Neuronal stem cell (in vitro differentiated cells): ENCODE data around the gene PAXX.
A peak's percentile ranks its signal among the peaks of the same experiment; 100 is the strongest.

Experiments used
- DNase-seq: peaks from one replicate; pipeline ENCODE4 v3.0.0-alpha.2; 2013; ENCODE audit warnings: low spot score
- H2AFZ ChIP-seq: one replicate; pipeline ENCODE4 v1.6.1; 2013; ENCODE audit warnings: mild to moderate bottlenecking, low read length, inconsistent platforms
- H2AK5ac ChIP-seq: 2 replicates; pipeline ENCODE4 v1.6.1; 2013; ENCODE audit warnings: low read depth, mild to moderate bottlenecking, inconsistent platforms, low read length, moderate library complexity, mixed read lengths
- H2BK120ac ChIP-seq: 2 replicates; pipeline ENCODE4 v1.6.1; 2013; ENCODE audit warnings: low read depth, mild to moderate bottlenecking, inconsistent platforms, low read length, moderate library complexity, mixed read lengths
- H2BK12ac ChIP-seq: one replicate; pipeline ENCODE4 v1.6.1; 2013; ENCODE audit warnings: low read length, inconsistent platforms
- H2BK15ac ChIP-seq: 2 replicates; pipeline ENCODE4 v1.6.1; 2013; ENCODE audit warnings: mild to moderate bottlenecking, low read length, inconsistent platforms, mixed read lengths
- H2BK5ac ChIP-seq: one replicate; pipeline ENCODE4 v1.6.1; 2013; ENCODE audit warnings: inconsistent platforms, mild to moderate bottlenecking, low read length, moderate library complexity
- H3K14ac ChIP-seq: one replicate; pipeline ENCODE4 v1.6.1; 2013; ENCODE audit warnings: low read length, inconsistent platforms
- H3K18ac ChIP-seq: 2 replicates; pipeline ENCODE4 v1.6.1; 2013; ENCODE audit warnings: low read length, inconsistent platforms
- H3K23ac ChIP-seq: 2 replicates; pipeline ENCODE4 v1.6.1; 2013; ENCODE audit warnings: low read depth, mild to moderate bottlenecking, mixed read lengths, low read length, inconsistent platforms; ENCODE audit not compliant: poor library complexity
- H3K27ac ChIP-seq: replicated peaks from 3 replicates; pipeline ENCODE4 v1.5.1; 2013; ENCODE audit warnings: low read length, inconsistent platforms
- H3K27me3 ChIP-seq, 3 experiments: 2 replicates each; pipeline ENCODE4 v1.6.1; 2013; ENCODE audit warnings: low read length in 3 of 3, mild to moderate bottlenecking in 2 of 3, inconsistent platforms in 1 of 3, low read depth in 1 of 3, mixed read lengths in 1 of 3, moderate library complexity in 1 of 3; ENCODE audit not compliant: control insufficient read depth in 3 of 3, insufficient read depth in 3 of 3
- H3K36me3 ChIP-seq, 2 donors: replicated peaks in 1 of 2; 2 replicates each; pipeline ENCODE4 v1.6.1; 2013; ENCODE audit warnings: low read length in 2 of 2; ENCODE audit not compliant: control insufficient read depth in 2 of 2, insufficient read depth in 2 of 2
- H3K4ac ChIP-seq: 2 replicates; pipeline ENCODE4 v1.6.1; 2013; ENCODE audit warnings: inconsistent platforms, mild to moderate bottlenecking, low read length, moderate library complexity
- H3K4me1 ChIP-seq, 2 donors: 1 replicate in 1 of 2; 2 replicates in 1 of 2; pipeline ENCODE4 v1.6.1; 2013; ENCODE audit warnings: low read length in 2 of 2, low read depth in 1 of 2; ENCODE audit not compliant: control insufficient read depth in 2 of 2, insufficient read depth in 1 of 2
- H3K4me2 ChIP-seq: one replicate; pipeline ENCODE4 v1.6.1; 2013; ENCODE audit warnings: mild to moderate bottlenecking, low read length, inconsistent platforms; ENCODE audit not compliant: insufficient read depth, poor library complexity, severe bottlenecking
- H3K4me3 ChIP-seq, 2 donors: 2 replicates each; pipeline ENCODE4 v1.5.1; 2013; ENCODE audit warnings: low read length in 2 of 2, mild to moderate bottlenecking in 2 of 2, inconsistent platforms in 1 of 2, moderate library complexity in 1 of 2
- H3K79me1 ChIP-seq: one replicate; pipeline ENCODE4 v1.6.1; 2013; ENCODE audit warnings: low read depth, mild to moderate bottlenecking, inconsistent platforms, low read length, moderate library complexity
- H3K9ac ChIP-seq: one replicate; pipeline ENCODE4 v1.6.1; 2013; ENCODE audit warnings: mild to moderate bottlenecking, low read depth, low read length, inconsistent platforms; ENCODE audit not compliant: poor library complexity
- H3K9me3 ChIP-seq, 2 donors: replicated peaks in 1 of 2; 2 replicates each; pipeline versions ENCODE3 to v1.6.1; 2013; ENCODE audit warnings: low read length in 2 of 2, mild to moderate bottlenecking in 2 of 2, inconsistent platforms in 1 of 2, low read depth in 1 of 2, mixed read lengths in 1 of 2, moderate library complexity in 1 of 2; ENCODE audit not compliant: control insufficient read depth in 2 of 2, insufficient read depth in 1 of 2
- H4K8ac ChIP-seq: one replicate; pipeline ENCODE4 v1.6.1; 2013; ENCODE audit warnings: low read depth, mild to moderate bottlenecking, inconsistent platforms, low read length, moderate library complexity
- H4K91ac ChIP-seq: one replicate; pipeline ENCODE4 v1.6.1; 2013; ENCODE audit warnings: low read length, low read depth, mild to moderate bottlenecking, inconsistent platforms; ENCODE audit not compliant: poor library complexity
- WGBS, 2 donors: extraction: QIAGEN DNeasy Blood & Tissue Kit; methylation state at CpG; one replicate each; pipeline ENCODE4 v1.1.7; 2013; ENCODE audit warnings: missing lambda C conversion rate in 2 of 2, mixed read lengths in 1 of 2; ENCODE audit not compliant: insufficient read length in 2 of 2, insufficient replicate concordance in 1 of 2; ENCODE audit errors: extremely low coverage in 2 of 2; 5-methylcytosine and 5-hydroxymethylcytosine counted together

Gene PAXX

DNA sequence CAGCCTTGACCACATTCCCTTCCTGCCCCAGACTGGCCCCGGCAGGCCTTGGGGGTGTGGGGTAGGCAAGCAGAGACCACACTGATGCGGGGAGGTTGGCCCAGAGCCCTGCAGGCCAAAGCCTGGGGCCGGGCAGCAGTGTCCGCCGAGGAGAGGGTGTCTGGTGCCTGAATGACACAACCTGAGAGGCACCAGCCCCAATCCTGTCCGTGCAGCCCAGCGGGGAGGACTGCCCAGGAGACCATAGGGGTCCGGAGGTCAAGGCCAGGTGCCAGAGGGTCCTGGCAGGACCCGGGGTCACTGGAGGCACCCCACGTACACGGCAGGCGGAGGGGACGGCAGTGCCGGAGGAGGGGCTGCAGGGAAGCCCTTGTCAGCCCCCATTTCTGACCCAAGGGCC is 20.5 kb upstream of the PAXX start:
- H3K14ac ChIP-seq = no peak overlapping the region
- no peaks in the 10 kb centered on the region for H3K4me1 ChIP-seq
- no peak overlapping the region for H3K23ac ChIP-seq
- peaks cover 0 to 50% (median under 1%) of the 10 kb centered on the region in 3 experiments for H3K27me3 ChIP-seq
- no peak overlapping the region for H2BK5ac ChIP-seq
- H2BK12ac ChIP-seq = peak overlapping the region; percentile 82
- H4K8ac ChIP-seq = no peak overlapping the region
- H3K9ac ChIP-seq = no peak overlapping the region
- no peak for DNase-seq
- no peak overlapping the region for H3K4me3 ChIP-seq
- H3K4ac ChIP-seq = no peak overlapping the region
- H3K27ac ChIP-seq = no peak overlapping the region
- peak overlapping the region; percentile 84 for H2AK5ac ChIP-seq
- H2AFZ ChIP-seq = no peak overlapping the region
- H4K91ac ChIP-seq = no peak overlapping the region
- H2BK120ac ChIP-seq = peak overlapping the region; percentile 72
- H3K36me3 ChIP-seq = no peaks in the 10 kb centered on the region
- H3K79me1 ChIP-seq = no peaks in the 10 kb centered on the region
- H3K4me2 ChIP-seq = no peak overlapping the region
- H3K18ac ChIP-seq = peak overlapping the region; percentile 76
- H3K9me3 ChIP-seq = no peaks in the 10 kb centered on the region
- peak overlapping the region; percentile 89 for H2BK15ac ChIP-seq
- WGBS, 2 donors = no CpG with 5 or more reads among the region's 14 CpGs

DNA sequence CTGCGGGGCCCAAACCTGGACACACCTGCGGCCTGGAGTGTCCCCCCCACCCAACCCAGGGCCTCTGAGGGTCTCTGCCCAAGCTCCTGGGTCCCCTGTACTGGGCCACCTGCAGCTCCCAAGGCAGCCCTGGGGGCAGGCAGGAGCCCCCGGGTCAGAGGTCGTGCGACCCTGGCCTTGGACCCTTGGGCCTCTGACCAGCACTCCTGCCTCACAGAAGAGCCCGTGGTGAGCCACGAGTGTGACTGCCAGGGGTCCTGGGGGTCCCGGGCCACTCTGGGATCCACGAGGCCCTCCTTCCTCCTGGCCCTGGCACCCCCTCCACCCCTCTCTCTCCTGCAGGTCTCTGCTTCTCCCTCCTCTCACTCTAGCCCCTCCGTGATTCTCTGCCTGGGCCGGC is 19.9 kb upstream of the PAXX start:
- peak overlapping the region; percentile 85 for H4K91ac ChIP-seq
- H2BK5ac ChIP-seq = peak overlapping the region; percentile 39
- no peak overlapping the region for H3K4me2 ChIP-seq
- no peak overlapping the region for H2AFZ ChIP-seq
- no peak overlapping the region for H2BK120ac ChIP-seq
- H3K36me3 ChIP-seq = no peaks in the 10 kb centered on the region
- peak overlapping the region; percentile 48 for H3K18ac ChIP-seq
- H2BK12ac ChIP-seq = no peak overlapping the region
- H3K9me3 ChIP-seq = no peaks in the 10 kb centered on the region
- H3K14ac ChIP-seq = no peak overlapping the region
- peak overlapping the region; percentile 17 for H4K8ac ChIP-seq
- peak overlapping the region; percentile 84 for H2AK5ac ChIP-seq
- no peak for DNase-seq
- H3K79me1 ChIP-seq = no peaks in the 10 kb centered on the region
- H3K23ac ChIP-seq = no peak overlapping the region
- peak overlapping the region; percentile 23 for H3K4ac ChIP-seq
- H3K4me1 ChIP-seq = peaks cover 0 to 3% of the 10 kb centered on the region in 2 donors
- peak overlapping the region; percentile 89 for H2BK15ac ChIP-seq
- no peak overlapping the region for H3K9ac ChIP-seq
- WGBS, 2 donors = no CpG with 5 or more reads among the region's 11 CpGs
- H3K4me3 ChIP-seq = no peak overlapping the region
- H3K27ac ChIP-seq = no peak overlapping the region
- H3K27me3 ChIP-seq = peaks cover 0 to 56% (median 6%) of the 10 kb centered on the region in 3 experiments

DNA sequence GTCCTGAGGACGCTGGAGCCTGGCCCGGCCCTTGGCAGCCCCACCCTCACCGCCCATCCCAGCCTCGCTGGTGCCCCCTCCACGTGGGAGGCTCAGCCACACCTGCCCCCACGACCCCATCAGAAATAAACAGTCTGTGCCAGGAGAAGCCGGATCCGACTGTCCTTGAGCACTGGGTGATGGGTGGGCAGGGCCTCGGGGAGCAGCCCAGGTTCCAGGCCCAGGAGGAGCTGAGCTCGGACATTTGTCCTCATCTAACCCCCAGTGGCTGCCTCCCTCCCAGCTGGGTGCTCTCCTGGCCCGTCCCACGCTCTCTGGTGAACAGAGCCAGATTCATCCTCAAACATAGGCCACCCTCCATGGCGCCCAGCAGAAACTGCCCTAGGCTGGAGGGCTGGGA is 19.5 kb upstream of the PAXX start:
- Histone ChIP-seq H3K36me3 (no peaks in the 10 kb centered on the region), H3K4ac (peak overlapping the region; percentile 23), H3K9me3 (no peaks in the 10 kb centered on the region), H3K4me1 (peaks cover 0 to 8% of the 10 kb centered on the region in 2 donors), H3K23ac (no peak overlapping the region), H3K27me3 (peaks cover 0 to 60% (median 10%) of the 10 kb centered on the region in 3 experiments), H4K91ac (peak overlapping the region; percentile 85), H3K79me1 (no peaks in the 10 kb centered on the region), H3K4me3 (no peak overlapping the region), H3K18ac (peak overlapping the region; percentile 48), H3K4me2 (no peak overlapping the region), H2BK5ac (peak overlapping the region; percentile 39), H2BK120ac (no peak overlapping the region), H3K14ac (peak overlapping the region; percentile 38), H3K9ac (no peak overlapping the region), H4K8ac (peak overlapping the region; percentile 17), H2BK12ac (peak overlapping the region; percentile 58), H3K27ac (no peak overlapping the region), H2AFZ (no peak overlapping the region), H2BK15ac (peak overlapping the region; percentile 89), H2AK5ac (peak overlapping the region; percentile 95)
- DNase-seq = no peak
- WGBS, 2 donors = no CpG with 5 or more reads among the region's 13 CpGs

DNA sequence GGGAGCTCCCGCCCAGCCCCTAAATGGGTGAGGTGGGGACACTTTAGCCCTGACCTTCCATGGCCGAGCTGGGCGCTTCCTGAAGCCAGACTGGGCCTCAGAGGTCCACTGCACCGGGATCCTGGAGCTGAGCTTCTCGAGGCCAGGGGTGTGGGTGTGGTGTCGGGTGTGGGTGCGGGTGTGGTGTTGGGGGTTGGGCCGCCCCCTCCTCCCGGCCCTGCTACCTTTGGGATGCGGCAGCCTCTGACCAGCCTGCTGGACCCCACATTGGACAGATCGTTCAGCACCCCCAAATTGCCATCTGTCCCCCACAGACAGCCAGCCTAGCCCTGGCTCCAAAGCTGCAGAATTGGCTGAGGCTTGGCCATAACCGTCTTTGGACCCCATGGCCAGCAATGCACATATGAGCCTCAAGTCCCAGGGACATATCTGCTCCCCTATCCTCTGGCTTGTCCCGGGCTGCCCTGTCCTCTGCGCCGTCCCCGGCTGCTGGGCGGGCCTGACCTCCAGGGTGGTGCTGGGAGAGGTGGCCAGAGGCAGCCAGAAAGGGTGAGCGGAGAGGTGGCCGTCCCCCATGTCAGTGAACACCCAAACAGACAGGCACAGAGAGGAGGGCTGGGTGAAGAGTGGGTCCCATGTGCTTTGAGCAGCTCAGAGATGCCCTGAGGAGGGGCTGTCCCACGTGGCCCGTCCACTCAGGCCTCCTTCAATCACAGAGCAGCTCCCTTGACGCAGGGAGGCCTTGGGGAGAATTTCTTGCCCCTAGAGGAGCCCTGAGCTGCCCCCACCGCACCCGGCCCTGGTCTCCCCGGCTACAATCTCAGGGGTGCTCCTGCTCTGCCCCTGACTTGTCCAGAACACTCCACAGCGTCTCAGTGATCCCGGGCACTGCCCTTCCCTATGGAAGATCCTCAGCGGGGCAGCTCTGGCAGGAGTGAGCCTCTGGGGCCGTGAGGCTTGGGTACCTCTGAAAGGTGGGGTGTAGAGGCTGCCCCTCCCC is 18.3 kb upstream of the PAXX start:
- H3K79me1 ChIP-seq = no peaks in the 10 kb centered on the region
- peak overlapping the region; percentile 65 for H4K8ac ChIP-seq
- H3K14ac ChIP-seq = peak overlapping the region; percentile 21
- peak overlapping the region; percentile 79 for H4K91ac ChIP-seq
- no peak overlapping the region for H2BK5ac ChIP-seq
- H3K4me2 ChIP-seq = no peak overlapping the region
- H2BK15ac ChIP-seq = peak overlapping the region; percentile 81
- no peak overlapping the region for H3K27ac ChIP-seq
- H3K9ac ChIP-seq = no peak overlapping the region
- H3K4me1 ChIP-seq = peaks cover 0 to 9% of the 10 kb centered on the region in 2 donors
- H3K9me3 ChIP-seq = no peaks in the 10 kb centered on the region
- peak overlapping the region; percentile 22 for H2BK12ac ChIP-seq
- H3K18ac ChIP-seq = peak overlapping the region; percentile 38
- H3K36me3 ChIP-seq = no peaks in the 10 kb centered on the region
- no peak overlapping the region for H3K4me3 ChIP-seq
- H3K27me3 ChIP-seq = peaks cover 0 to 67% (median 12%) of the 10 kb centered on the region in 3 experiments
- H2AFZ ChIP-seq = no peak overlapping the region
- no peak overlapping the region for H2BK120ac ChIP-seq
- H3K4ac ChIP-seq = no peak overlapping the region
- peak overlapping the region; percentile 95 for H2AK5ac ChIP-seq
- DNase-seq = no peak
- WGBS, 2 donors = no CpG with 5 or more reads among the region's 29 CpGs
- no peak overlapping the region for H3K23ac ChIP-seq
